CD4-positive, alpha-beta T cell treated with Interleukin-6 for 4 hours (primary cell): ENCODE data around the gene TRIO.

ENCODE experiments used
- DNase-seq: peaks from one replicate; pipeline ENCODE4 v3.0.0-alpha.2; 2020; ENCODE audit warnings: mixed read lengths

Gene TRIO

GRCh38 chr5:14168793-14169262 lies 25.7 kb downstream of the TRIO start:
- no peak for DNase-seq

GRCh38 chr5:14171046-14171445 lies 27.9 kb downstream of the TRIO start:
- DNase-seq: no peak

GRCh38 chr5:14171621-14172020 lies 28.5 kb downstream of the TRIO start:
- DNase-seq: no peak

- DNase-seq: no peak
Observed at GRCh38 chr5:14172149-14172795, 29.1 kb downstream of the TRIO start.

GRCh38 chr5:14173377-14174229 lies 30.5 kb downstream of the TRIO start:
- no peak for DNase-seq

GRCh38 chr5:14174230-14174636 lies 31.1 kb downstream of the TRIO start:
- no peak for DNase-seq

- DNase-seq: no peak
Observed at GRCh38 chr5:14175381-14175780, 32.2 kb downstream of the TRIO start.

GRCh38 chr5:14176888-14177287 lies 33.7 kb downstream of the TRIO start:
- DNase-seq: no peak

GRCh38 chr5:14177634-14178033 lies 34.5 kb downstream of the TRIO start:
- DNase-seq: no peak

GRCh38 chr5:14178091-14178490 lies 34.9 kb downstream of the TRIO start:
- no peak for DNase-seq

GRCh38 chr5:14178671-14179211 lies 35.6 kb downstream of the TRIO start:
- no peak for DNase-seq

GRCh38 chr5:14179446-14179845 lies 36.3 kb downstream of the TRIO start:
- DNase-seq: no peak

GRCh38 chr5:14180437-14180836 lies 37.3 kb downstream of the TRIO start:
- DNase-seq: no peak

- no peak for DNase-seq
Observed at GRCh38 chr5:14181299-14181968, 38.3 kb downstream of the TRIO start.

- DNase-seq: no peak
Observed at GRCh38 chr5:14182761-14183160, 39.6 kb downstream of the TRIO start.

- DNase-seq: no peak
Observed at GRCh38 chr5:14183187-14183939, 40.2 kb downstream of the TRIO start.

GRCh38 chr5:14184082-14184481 lies 40.9 kb downstream of the TRIO start:
- no peak for DNase-seq

GRCh38 chr5:14184725-14185124 lies 41.6 kb downstream of the TRIO start:
- no peak for DNase-seq

GRCh38 chr5:14185326-14186058 lies 42.4 kb downstream of the TRIO start:
- DNase-seq: no peak

GRCh38 chr5:14186059-14186830 lies 43.1 kb downstream of the TRIO start:
- DNase-seq: no peak

GRCh38 chr5:14187157-14187556 lies 44.0 kb downstream of the TRIO start:
- no peak for DNase-seq
